HG02571 (cell line): ENCODE data around the gene LSM14A.
"Not testable (repeated sequence)": the region's sequence is repeated elsewhere in the genome, so short reads cannot be mapped to it uniquely, and the experiment has no call there.

ENCODE experiments used
- ATAC-seq: cut with Tn5 transposase; IDR thresholded peaks from one replicate; pipeline ENCODE4 v1.9.1; 2021; ENCODE audit warnings: mild to moderate bottlenecking, moderate library complexity; ENCODE audit not compliant: unreplicated experiment

The LSM14A gene

DNA sequence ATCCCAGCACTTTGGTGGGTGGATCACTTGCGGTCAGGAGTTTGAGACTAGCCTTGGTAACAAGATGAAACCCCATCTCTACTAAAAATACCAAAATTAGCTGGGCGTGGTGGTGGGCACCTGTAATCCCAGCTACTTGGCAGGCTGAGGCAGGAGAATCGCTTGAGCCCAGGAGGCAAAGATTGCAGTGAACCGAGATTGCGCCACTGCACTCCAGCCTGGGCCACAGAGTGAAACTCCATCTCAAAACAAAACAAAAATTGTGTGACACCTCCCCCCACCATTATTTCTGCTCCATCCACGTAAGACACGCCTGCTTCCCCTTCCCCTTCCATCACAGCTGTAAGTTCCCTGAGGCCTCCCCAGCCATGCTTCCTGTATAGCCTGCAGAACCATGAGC, 13.3 kb upstream of the LSM14A start:
- ATAC-seq, result not testable (repeated sequence)

DNA sequence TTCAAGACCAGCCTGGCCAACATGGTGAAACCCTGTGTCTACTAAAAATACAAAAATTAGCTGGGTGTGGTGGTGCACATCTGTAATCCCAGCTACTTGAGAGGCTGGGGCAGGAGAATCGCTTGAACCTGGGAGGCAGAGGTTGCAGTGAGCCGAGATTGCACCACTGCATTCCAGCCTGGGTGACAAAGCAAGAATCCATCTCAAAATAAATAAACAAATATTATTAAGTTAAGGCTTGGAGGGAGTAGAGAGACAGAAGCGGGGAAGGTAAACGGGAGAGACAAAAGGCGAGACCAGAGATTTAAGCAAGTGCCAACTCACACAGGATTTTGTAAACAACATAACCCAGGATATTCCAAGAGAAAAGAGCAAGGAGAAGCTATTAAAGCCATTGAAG, 12.8 kb upstream of the LSM14A start:
- ATAC-seq, result not testable (repeated sequence)

DNA sequence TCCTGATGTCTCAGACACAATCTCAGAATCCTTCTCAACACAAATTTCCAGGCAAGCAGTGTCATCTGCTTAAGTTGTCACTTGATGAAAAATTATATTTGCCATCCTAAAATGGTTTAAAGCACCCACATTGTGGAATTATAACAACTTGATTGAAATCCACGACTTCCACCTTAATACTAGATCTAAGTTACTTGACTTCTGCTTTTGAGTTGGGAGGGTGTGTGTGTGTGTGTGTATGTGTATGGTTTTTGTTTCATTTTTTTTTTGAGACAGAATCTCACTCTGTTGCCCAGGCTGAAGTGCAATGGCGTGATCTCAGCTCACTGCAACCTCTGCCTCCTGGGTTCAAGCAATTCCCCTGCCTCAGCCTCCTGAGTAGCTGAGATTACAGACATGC, 10.4 kb upstream of the LSM14A start:
- not testable (repeated sequence) for ATAC-seq

DNA sequence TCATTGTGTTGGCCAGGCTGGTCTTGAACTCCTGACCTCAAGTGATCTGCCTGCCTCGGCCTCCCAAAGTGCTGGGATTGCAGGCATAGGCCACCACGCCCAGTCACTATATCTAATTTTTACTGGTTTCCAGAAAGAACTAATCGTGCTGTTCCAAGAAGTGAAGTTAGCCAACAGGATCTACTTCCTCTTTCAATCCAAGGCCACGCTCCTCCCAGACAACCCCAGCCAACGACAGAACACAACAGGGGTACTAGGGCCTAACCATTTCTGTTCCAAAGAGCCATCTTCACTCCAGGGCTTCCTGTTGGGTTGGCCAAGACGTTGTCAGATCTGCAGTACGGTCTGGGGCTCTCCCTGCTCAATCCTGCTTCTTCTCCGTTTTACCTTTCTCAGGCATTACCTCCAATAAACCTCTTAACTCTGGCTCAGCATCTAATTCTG, 7.0 kb upstream of the LSM14A start:
- ATAC-seq, result no peak

DNA sequence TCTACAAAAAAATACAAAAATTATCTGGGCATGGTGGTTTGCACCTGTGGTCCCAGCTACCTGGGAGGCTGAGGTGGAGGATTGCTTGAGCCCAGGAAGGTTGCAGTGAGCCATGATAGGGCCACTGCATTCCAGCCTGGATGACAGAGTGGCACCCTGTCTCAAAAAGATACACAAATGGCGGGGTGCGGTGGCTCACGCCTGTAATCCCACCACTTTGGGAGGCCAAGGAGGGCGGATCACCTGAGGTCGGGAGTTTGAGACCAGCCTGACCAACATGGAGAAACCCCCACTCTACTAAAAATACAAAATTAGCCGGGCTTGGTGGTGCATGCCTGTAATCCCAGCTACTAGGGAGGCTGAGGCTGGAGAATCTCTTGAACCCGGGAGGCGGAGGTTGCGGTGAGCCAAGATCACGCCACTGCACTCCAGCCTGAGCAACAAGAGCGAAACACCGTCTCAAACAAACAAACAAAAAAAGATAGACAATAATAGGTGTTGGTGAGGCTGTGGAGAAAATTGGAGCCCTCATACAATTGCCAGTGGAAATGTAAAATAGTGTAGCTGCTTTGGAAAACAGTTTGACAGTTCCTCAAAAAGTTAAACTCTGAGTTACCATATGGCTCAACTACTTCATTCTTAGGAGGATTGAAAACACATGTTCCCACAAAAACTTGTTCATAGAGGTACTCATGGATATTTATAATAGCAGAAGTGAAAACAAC, 2.7 kb upstream of the LSM14A start:
- ATAC-seq, result not testable (repeated sequence)

- peak; percentile 19 for ATAC-seq
These were observed 796 bp upstream of the LSM14A start for GRCh38 chr19:34171539-34171876.

GRCh38 chr19:34172661-34173192, 423 bp downstream of the LSM14A start:
- ATAC-seq, result peak; percentile 42

DNA sequence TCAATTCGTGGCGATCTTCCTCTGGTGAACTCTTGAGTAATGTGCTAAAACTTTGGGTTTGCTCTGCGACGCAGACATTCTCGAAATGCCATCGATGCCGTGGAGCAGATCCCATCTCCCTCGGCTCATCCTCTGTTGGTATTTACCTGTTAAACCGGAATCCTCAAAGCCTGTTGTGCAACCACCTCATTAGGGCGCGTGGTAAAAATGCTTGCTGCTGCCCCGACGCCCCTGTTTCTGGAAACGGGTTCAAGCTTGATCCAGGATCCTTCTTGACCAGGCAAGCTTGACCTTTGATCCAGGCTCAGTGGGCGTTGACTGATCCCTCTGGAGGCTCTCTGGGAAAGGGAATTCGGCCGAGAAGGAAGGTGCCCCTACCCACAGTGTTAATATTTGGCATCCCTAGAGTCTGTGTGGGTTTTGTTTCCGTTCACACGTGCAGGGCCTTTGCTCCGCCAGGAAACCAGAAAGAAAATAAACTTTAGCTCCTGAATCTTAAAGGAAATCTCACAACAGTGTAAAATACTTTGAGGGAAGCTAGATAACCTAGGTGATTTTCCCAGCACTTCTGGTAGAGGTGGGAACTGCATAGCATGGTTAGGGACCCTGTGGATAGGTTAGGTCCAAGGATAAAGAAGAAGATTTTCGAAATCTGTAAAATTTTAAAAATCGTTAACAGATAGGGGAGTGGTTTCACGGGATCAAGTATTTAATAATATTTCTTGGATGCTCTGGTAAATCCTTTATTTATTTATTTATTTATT, 1.1 kb downstream of the LSM14A start:
- no peak for ATAC-seq

- not testable (repeated sequence) for ATAC-seq
These were observed 2.9 kb downstream of the LSM14A start for GRCh38 chr19:34175173-34175572.

GRCh38 chr19:34176581-34176980, 4.3 kb downstream of the LSM14A start:
- ATAC-seq, result no peak

GRCh38 chr19:34178274-34178610, 5.9 kb downstream of the LSM14A start:
- ATAC-seq, result no peak

DNA sequence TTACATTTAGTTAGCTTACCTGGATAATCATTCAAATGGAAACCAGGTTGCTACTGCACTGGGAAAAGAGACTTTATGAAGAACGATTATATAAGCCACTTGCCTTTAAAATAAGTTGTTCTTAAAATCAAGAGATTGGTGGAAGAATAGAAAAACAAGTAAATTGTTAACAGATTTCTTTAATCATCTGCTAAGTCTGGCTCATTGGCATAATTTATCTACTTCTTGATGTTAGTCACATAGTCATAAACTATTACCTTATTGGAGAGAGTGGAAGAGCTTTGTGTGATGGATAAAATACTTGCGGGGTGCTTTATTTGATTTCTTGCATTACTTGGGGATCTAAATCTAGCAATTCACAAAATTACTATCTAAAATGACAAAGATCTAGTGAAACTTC, 6.8 kb downstream of the LSM14A start:
- no peak for ATAC-seq

DNA sequence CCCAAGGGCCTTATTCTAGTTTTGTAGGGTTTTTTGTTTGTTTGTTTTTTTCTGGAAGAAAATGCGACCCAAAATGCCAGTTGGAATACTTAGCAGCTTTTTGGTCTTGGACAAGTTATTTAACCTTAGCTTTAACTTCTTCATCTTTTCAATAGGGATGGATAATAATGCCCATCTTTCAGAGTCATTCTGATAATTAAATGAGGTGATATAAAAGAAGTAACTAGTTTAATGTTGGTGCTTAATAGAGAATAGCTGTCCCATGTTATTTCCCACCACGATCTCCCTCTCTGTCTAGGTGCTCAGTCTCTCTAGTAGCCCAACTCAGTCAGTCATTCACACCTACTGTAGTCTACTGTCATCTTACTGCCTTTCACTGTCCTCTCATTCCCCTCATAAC, 8.0 kb downstream of the LSM14A start:
- no peak for ATAC-seq

- ATAC-seq, result no peak
These were observed 8.4 kb downstream of the LSM14A start for GRCh38 chr19:34180709-34181108.

- ATAC-seq, result no peak
These were observed 9.0 kb downstream of the LSM14A start for GRCh38 chr19:34181111-34181864.

- ATAC-seq, result no peak
These were observed 9.8 kb downstream of the LSM14A start for GRCh38 chr19:34182125-34182524.

DNA sequence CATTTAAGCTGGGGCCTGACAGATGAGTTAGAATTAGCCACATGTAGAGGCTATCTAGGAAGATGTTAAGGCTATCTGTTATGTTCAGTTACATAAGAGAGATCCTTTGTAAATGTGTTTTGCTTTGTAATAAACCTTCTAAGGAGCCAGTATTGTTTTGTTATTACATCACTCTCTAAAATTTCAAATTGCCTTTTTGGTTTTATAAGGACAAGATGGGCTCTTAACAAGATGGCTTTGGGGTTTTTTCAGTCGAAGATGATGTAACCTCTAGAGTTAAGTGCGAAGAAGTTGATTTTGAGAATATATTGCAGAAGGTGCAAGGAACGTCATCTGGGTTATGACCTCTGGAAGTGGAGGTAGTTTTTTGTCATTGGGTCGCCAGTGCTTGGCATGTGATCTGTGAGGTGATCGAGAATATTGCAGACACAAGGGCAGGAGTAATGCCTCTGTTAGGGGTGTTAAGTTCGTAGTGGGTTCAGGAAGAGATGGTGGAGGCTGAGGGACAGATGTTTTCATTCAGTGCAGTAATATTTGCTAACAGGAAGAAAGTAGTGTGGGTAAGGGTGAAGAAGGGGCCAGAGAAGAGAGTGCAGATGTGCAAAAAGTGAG, 12.7 kb downstream of the LSM14A start:
- ATAC-seq, result no peak

GRCh38 chr19:34186205-34186604, 13.9 kb downstream of the LSM14A start:
- no peak for ATAC-seq

DNA sequence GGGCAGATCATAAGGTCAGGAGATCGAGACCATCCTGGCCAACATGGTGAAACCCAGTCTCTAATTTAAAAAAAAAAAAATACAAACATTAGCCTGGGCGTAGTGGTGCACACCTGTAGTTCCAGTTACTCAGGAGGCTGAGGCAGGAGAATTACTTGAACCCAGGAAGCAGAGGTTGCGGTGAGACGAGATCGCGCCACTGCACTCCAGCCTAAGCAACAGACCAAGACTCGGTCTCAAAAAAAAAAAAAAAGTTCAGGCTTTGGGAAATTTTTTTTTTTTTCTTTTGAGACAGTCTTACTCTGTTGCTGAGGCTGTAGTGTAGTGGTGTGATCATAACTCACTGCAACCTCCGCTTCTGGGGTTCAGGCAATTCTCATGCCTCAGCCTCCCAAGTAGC, 14.7 kb downstream of the LSM14A start:
- ATAC-seq, result no peak

GRCh38 chr19:34188408-34188807, 16.1 kb downstream of the LSM14A start:
- ATAC-seq, result no peak
